Hematopoietic multipotent progenitor cell treated with erythropoietin and hydrocortisone succinate and interleukin-3 and kit ligand, for 6 days (in vitro differentiated cells): ENCODE data around the gene VPS41.

ENCODE experiments used
- DNase-seq: peaks from one replicate; pipeline ENCODE4 v3.0.0-alpha.2; 2015

VPS41 gene

GRCh38 chr7:38851321-38851720 lies 57.7 kb downstream of the VPS41 start:
- no peak for DNase-seq

GRCh38 chr7:38846280-38846679 lies 62.7 kb downstream of the VPS41 start:
- DNase-seq: no peak

- DNase-seq: no peak
Measured at GRCh38 chr7:38844952-38845563, 63.9 kb downstream of the VPS41 start.

- no peak for DNase-seq
Measured at GRCh38 chr7:38842746-38843145, 66.2 kb downstream of the VPS41 start.

GRCh38 chr7:38840736-38841460 lies 68.1 kb downstream of the VPS41 start:
- no peak for DNase-seq

GRCh38 chr7:38839851-38840250 lies 69.1 kb downstream of the VPS41 start:
- no peak for DNase-seq

- no peak for DNase-seq
Measured at GRCh38 chr7:38838725-38839385, 70.1 kb downstream of the VPS41 start.

- no peak for DNase-seq
Measured at GRCh38 chr7:38834357-38834756, 74.6 kb downstream of the VPS41 start.

GRCh38 chr7:38833329-38833728 lies 75.7 kb downstream of the VPS41 start:
- DNase-seq: no peak

- no peak for DNase-seq
Measured at GRCh38 chr7:38831259-38831996, 77.6 kb downstream of the VPS41 start.

- DNase-seq: no peak
Measured at GRCh38 chr7:38830826-38831225, 78.2 kb downstream of the VPS41 start.

GRCh38 chr7:38829488-38830165 lies 79.4 kb downstream of the VPS41 start:
- DNase-seq: no peak

- DNase-seq: no peak
Measured at GRCh38 chr7:38828026-38828425, 81.0 kb downstream of the VPS41 start.

- DNase-seq: no peak
Measured at GRCh38 chr7:38825721-38826440, 83.1 kb downstream of the VPS41 start.

GRCh38 chr7:38824948-38825347 lies 84.0 kb downstream of the VPS41 start:
- DNase-seq: no peak

GRCh38 chr7:38822549-38822948 lies 86.4 kb downstream of the VPS41 start:
- peak; percentile 21 for DNase-seq

GRCh38 chr7:38820571-38820970 lies 88.4 kb downstream of the VPS41 start:
- no peak for DNase-seq

- peak; percentile 42 for DNase-seq
Measured at GRCh38 chr7:38819463-38819862, 89.5 kb downstream of the VPS41 start.

GRCh38 chr7:38817526-38817925 lies 91.5 kb downstream of the VPS41 start:
- no peak for DNase-seq

GRCh38 chr7:38813768-38814167 lies 95.2 kb downstream of the VPS41 start:
- no peak for DNase-seq

GRCh38 chr7:38806912-38807311 lies 102.1 kb downstream of the VPS41 start:
- peak; percentile 72 for DNase-seq

GRCh38 chr7:38801786-38802185 lies 107.2 kb downstream of the VPS41 start:
- no peak for DNase-seq
